T-helper 1 cell treated with Interleukin-12 subunit alpha and Interleukin-12 subunit beta and Interleukin-4 antibody, amounts not matched to agents 30 μg/mL and 1 μg/mL, for 36 hours (primary cell): ENCODE measurements around the gene SP140.

ENCODE experiments used
- H3K27ac Mint-ChIP-seq: one replicate; pipeline ENCODE4 v1.8.0; 2021; ENCODE audit warnings: mild to moderate bottlenecking, mixed read lengths
- H3K27me3 Mint-ChIP-seq: one replicate; pipeline ENCODE4 v1.8.0; 2021; ENCODE audit warnings: low read depth, mixed read lengths
- H3K36me3 Mint-ChIP-seq: one replicate; pipeline ENCODE4 v1.8.0; 2021; ENCODE audit warnings: low read depth, mixed read lengths
- H3K4me1 Mint-ChIP-seq: one replicate; pipeline ENCODE4 v1.8.0; 2021; ENCODE audit warnings: low read depth, mixed read lengths
- H3K4me3 Mint-ChIP-seq: one replicate; pipeline ENCODE4 v1.8.0; 2021; ENCODE audit warnings: mild to moderate bottlenecking, moderate library complexity, mixed read lengths
- H3K9me3 Mint-ChIP-seq: one replicate; pipeline ENCODE4 v1.8.0; 2021; ENCODE audit warnings: mixed read lengths

Gene SP140

GRCh38 chr2:230225486-230225885 is at the start of gene SP140:
Gene SP140, plus strand, starts transcription at chr2:230225736. Its CDS starts 109 bp downstream, at chr2:230225845.
- Mint-ChIP-seq H3K9me3 (peaks cover 8% of the 10 kb centered on the region), H3K36me3 (peaks cover 22% of the 10 kb centered on the region), H3K4me3 (peak within 1 kb of the TSS; percentile 87), H3K27me3 (no peaks in the 10 kb centered on the region), H3K4me1 (peaks cover 63% of the 10 kb centered on the region), H3K27ac (peak within 1 kb of the TSS; percentile 93)

- Mint-ChIP-seq H3K4me3 (no peak overlapping the region), H3K9me3 (no peaks in the 10 kb centered on the region), H3K36me3 (peaks cover 73% of the 10 kb centered on the region), H3K27ac (no peak overlapping the region), H3K4me1 (peaks cover 4% of the 10 kb centered on the region), H3K27me3 (no peaks in the 10 kb centered on the region)
These were observed 48.5 kb upstream of the SP140 start for GRCh38 chr2:230176996-230177395.

- H3K4me3 Mint-ChIP-seq = no peak overlapping the region
- H3K4me1 Mint-ChIP-seq = peaks cover 3% of the 10 kb centered on the region
- no peaks in the 10 kb centered on the region for H3K27me3 Mint-ChIP-seq
- peaks cover 77% of the 10 kb centered on the region for H3K36me3 Mint-ChIP-seq
- H3K9me3 Mint-ChIP-seq = no peaks in the 10 kb centered on the region
- no peak overlapping the region for H3K27ac Mint-ChIP-seq
These were observed 46.7 kb upstream of the SP140 start for GRCh38 chr2:230178546-230179485.

- H3K4me1 Mint-ChIP-seq = peaks cover 3% of the 10 kb centered on the region
- no peak overlapping the region for H3K4me3 Mint-ChIP-seq
- no peak overlapping the region for H3K27ac Mint-ChIP-seq
- no peaks in the 10 kb centered on the region for H3K9me3 Mint-ChIP-seq
- peaks cover 82% of the 10 kb centered on the region for H3K36me3 Mint-ChIP-seq
- H3K27me3 Mint-ChIP-seq = no peaks in the 10 kb centered on the region
These were observed 45.6 kb upstream of the SP140 start for GRCh38 chr2:230179907-230180306.

GRCh38 chr2:230181195-230181594 is 44.3 kb upstream of the SP140 start:
- Mint-ChIP-seq H3K4me1 (peaks cover 3% of the 10 kb centered on the region), H3K27ac (no peak overlapping the region), H3K4me3 (no peak overlapping the region)

GRCh38 chr2:230184727-230185578 is 40.6 kb upstream of the SP140 start:
- H3K27me3 Mint-ChIP-seq = no peaks in the 10 kb centered on the region
- H3K36me3 Mint-ChIP-seq = peaks cover 84% of the 10 kb centered on the region

More at GRCh38 chr2:230181195-230181594, 44.3 kb upstream of the SP140 start:
- Mint-ChIP-seq H3K9me3 (no peaks in the 10 kb centered on the region), H3K27me3 (no peaks in the 10 kb centered on the region), H3K36me3 (peaks cover 83% of the 10 kb centered on the region)

GRCh38 chr2:230202430-230203109 is 23.0 kb upstream of the SP140 start:
- Mint-ChIP-seq H3K27ac (peak overlapping the region; percentile 47), H3K27me3 (no peaks in the 10 kb centered on the region), H3K9me3 (no peaks in the 10 kb centered on the region), H3K4me1 (peaks cover 19% of the 10 kb centered on the region), H3K36me3 (peaks cover 71% of the 10 kb centered on the region), H3K4me3 (no peak overlapping the region)

More at GRCh38 chr2:230184727-230185578, 40.6 kb upstream of the SP140 start:
- Mint-ChIP-seq H3K4me3 (no peak overlapping the region), H3K9me3 (peaks cover 17% of the 10 kb centered on the region), H3K4me1 (peaks cover 2% of the 10 kb centered on the region), H3K27ac (no peak overlapping the region)

- no peak overlapping the region for H3K4me3 Mint-ChIP-seq
- H3K27ac Mint-ChIP-seq = peak overlapping the region; percentile 47
- no peaks in the 10 kb centered on the region for H3K9me3 Mint-ChIP-seq
These were observed 22.3 kb upstream of the SP140 start for GRCh38 chr2:230203110-230203676.

GRCh38 chr2:230205034-230205433 is 20.5 kb upstream of the SP140 start:
- H3K4me1 Mint-ChIP-seq = peaks cover 19% of the 10 kb centered on the region
- H3K4me3 Mint-ChIP-seq = no peak overlapping the region
- no peaks in the 10 kb centered on the region for H3K27me3 Mint-ChIP-seq
- H3K27ac Mint-ChIP-seq = no peak overlapping the region
- no peaks in the 10 kb centered on the region for H3K9me3 Mint-ChIP-seq
- peaks cover 50% of the 10 kb centered on the region for H3K36me3 Mint-ChIP-seq

More at GRCh38 chr2:230203110-230203676, 22.3 kb upstream of the SP140 start:
- no peaks in the 10 kb centered on the region for H3K27me3 Mint-ChIP-seq
- H3K4me1 Mint-ChIP-seq = peaks cover 19% of the 10 kb centered on the region
- peaks cover 65% of the 10 kb centered on the region for H3K36me3 Mint-ChIP-seq

- peaks cover 43% of the 10 kb centered on the region for H3K36me3 Mint-ChIP-seq
- no peak overlapping the region for H3K27ac Mint-ChIP-seq
- peaks cover 19% of the 10 kb centered on the region for H3K4me1 Mint-ChIP-seq
- no peak overlapping the region for H3K4me3 Mint-ChIP-seq
- no peaks in the 10 kb centered on the region for H3K27me3 Mint-ChIP-seq
- no peaks in the 10 kb centered on the region for H3K9me3 Mint-ChIP-seq
These were observed 19.8 kb upstream of the SP140 start for GRCh38 chr2:230205721-230206120.

- Mint-ChIP-seq H3K4me1 (peaks cover 26% of the 10 kb centered on the region), H3K9me3 (no peaks in the 10 kb centered on the region), H3K27ac (no peak overlapping the region), H3K27me3 (no peaks in the 10 kb centered on the region), H3K4me3 (no peak overlapping the region), H3K36me3 (peaks cover 48% of the 10 kb centered on the region)
These were observed 17.0 kb upstream of the SP140 start for GRCh38 chr2:230208576-230208975.

- no peaks in the 10 kb centered on the region for H3K9me3 Mint-ChIP-seq
- no peaks in the 10 kb centered on the region for H3K27me3 Mint-ChIP-seq
- no peak overlapping the region for H3K4me3 Mint-ChIP-seq
- H3K4me1 Mint-ChIP-seq = peaks cover 31% of the 10 kb centered on the region
- peaks cover 55% of the 10 kb centered on the region for H3K36me3 Mint-ChIP-seq
- no peak overlapping the region for H3K27ac Mint-ChIP-seq
These were observed 16.0 kb upstream of the SP140 start for GRCh38 chr2:230209422-230210051.

- Mint-ChIP-seq H3K4me3 (peak overlapping the region; percentile 35), H3K9me3 (no peaks in the 10 kb centered on the region), H3K36me3 (peaks cover 65% of the 10 kb centered on the region), H3K4me1 (peaks cover 58% of the 10 kb centered on the region), H3K27me3 (no peaks in the 10 kb centered on the region), H3K27ac (peak overlapping the region; percentile 17)
These were observed 9.0 kb upstream of the SP140 start for GRCh38 chr2:230216489-230216888.
